Stomach (tissue), 9 donors: Measurements from ENCODE around the gene HCRTR2. TPM values are rescaled to one million over a fixed set of nuclear protein-coding genes. Genes with fewer than 3 reads are reported as not detected.
"Not testable (repeated sequence)": the region's sequence is repeated elsewhere in the genome, so short reads cannot be mapped to it uniquely, and the experiment has no call there.

Experiments
- DNase-seq, 2 donors: peaks; one replicate each; pipeline versions ENCODE4 v3.0.0 to v3.0.0-alpha.2; 2013 to 2019
- H3K27ac ChIP-seq, 5 donors: fragments of 200-600 bp in 4 of 5; sonication (generic) in 4 of 5; one replicate each; pipeline ENCODE4 v1.5.1; 2013 to 2019; ENCODE audit warnings: mild to moderate bottlenecking in 1 of 5, moderate library complexity in 1 of 5
- H3K27me3 ChIP-seq, 3 donors: fragments of 200-600 bp; sonication (generic); one replicate each; pipeline ENCODE4 v1.5.1; 2017 to 2019; ENCODE audit warnings: mixed run types in 1 of 3
- H3K36me3 ChIP-seq, 4 donors: fragments of 200-600 bp; sonication (generic); 1 replicate in 3 of 4; 2 replicates in 1 of 4; pipeline ENCODE4 v1.5.1; 2016 to 2019
- H3K4me1 ChIP-seq, 4 donors: fragments of 200-600 bp; sonication (generic); one replicate each; pipeline ENCODE4 v1.5.1; 2016 to 2019
- H3K4me3 ChIP-seq, 4 donors: fragments of 200-600 bp; sonication (generic) in 3 of 4; one replicate each; pipeline ENCODE4 v1.5.1; 2016 to 2019; ENCODE audit warnings: mild to moderate bottlenecking in 1 of 4
- H3K9me3 ChIP-seq, 4 donors: fragments of 200-600 bp; sonication (generic); one replicate each; pipeline ENCODE4 v1.5.1; 2016 to 2019
- EP300 ChIP-seq: sonication (generic); formaldehyde crosslinking; IDR thresholded peaks from one replicate; pipeline ENCODE4 v1.6.1; 2017; ENCODE audit warnings: antibody characterized with exemption
- POLR2A ChIP-seq, 4 donors: fragments of 450-650 bp; IDR thresholded peaks; one replicate each; pipeline ENCODE4 v1.6.1; 2016; ENCODE audit warnings: antibody characterized with exemption in 4 of 4, control low read depth in 2 of 4, mild to moderate bottlenecking in 1 of 4, moderate library complexity in 1 of 4
- POLR2AphosphoS5 ChIP-seq, 3 donors: sonication (generic); formaldehyde crosslinking; IDR thresholded peaks; one replicate each; pipeline ENCODE4 v1.6.1; 2016; ENCODE audit warnings: antibody characterized with exemption in 3 of 3
- WGBS, 5 donors: extraction: QIAGEN DNeasy Blood & Tissue Kit in 3 of 5; methylation state at CpG; one replicate each; pipeline versions ENCODE4 v1.1.5 to v1.1.7; 2013 to 2018; 5-methylcytosine and 5-hydroxymethylcytosine counted together
- intact Hi-C: fragments of 100-400 bp; cut with DNase I; formaldehyde crosslinking; loops from one replicate; pipeline ENCODE4 v1.15.1; 2023; ENCODE audit warnings: low total_unique reads
- polyA plus RNA-seq, 3 donors: library from polyadenylated mRNA; stranded (reverse); fragments of 200-250 nt; gene quantifications; one replicate each; pipeline ENCODE4 v1.2.3, GENCODE V29; 2013
- total RNA-seq, 5 donors: library from RNA; depleted of rRNA; stranded (reverse); fragments of >200 nt; gene quantifications; one replicate each; pipeline versions ENCODE4 v1.1.0 to v1.2.3, GENCODE V29; 2014 to 2016
- TF ChIP-seq, protein P1 (sequence below), 7 experiments: fragments of 450-650 bp in 4 of 7; fragments of 200-600 bp in 3 of 7; sonication (generic) in 3 of 7; IDR thresholded peaks; one replicate each; pipeline ENCODE4 v1.5.1; 2016 to 2019; ENCODE audit warnings: antibody characterized with exemption in 7 of 7, control low read depth in 2 of 7, mild to moderate bottlenecking in 1 of 7
- donor health status: healthy with polysubstance abuse.
- donor health status: Bipolar disorder and iron deficiency.
- donor health status: healthy.

The HCRTR2 gene
- total and polyA plus RNA-seq, 8 donors: not detected

DNA sequence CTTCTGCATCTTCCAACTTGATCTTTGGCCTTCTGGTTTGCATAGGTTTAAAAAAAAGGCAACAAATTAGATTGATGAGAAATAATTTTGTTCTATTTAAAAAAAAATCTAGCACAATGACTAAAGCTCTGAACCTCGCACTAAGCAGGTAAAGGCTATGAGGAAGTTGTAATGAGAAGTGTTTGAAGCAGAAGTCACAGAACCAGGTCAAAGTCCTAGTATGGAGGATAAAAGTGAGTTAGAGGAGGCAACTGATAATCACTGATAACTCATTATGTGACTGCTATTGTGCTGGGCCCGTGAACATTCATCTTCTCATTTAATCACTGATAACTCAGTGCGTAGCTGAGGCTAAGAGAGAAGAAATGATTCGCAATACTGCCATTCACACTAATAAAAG lies 106.9 kb downstream of the HCRTR2 start:
- no peak overlapping the region for H3K27ac ChIP-seq
- WGBS, 5 donors: 38 to 69% (median 47%) methylated on average over 4 of the region's 4 CpGs
- intact Hi-C loops: no loop called here
- no peaks in the 10 kb centered on the region for H3K9me3 ChIP-seq
- H3K4me1 ChIP-seq: peaks cover 0 to 9% (median 0%) of the 10 kb centered on the region in 4 donors
- peak in 1 of 2 donors; percentile 11 for DNase-seq
- no peak overlapping the region for H3K4me3 ChIP-seq
- TF ChIP-seq POLR2AphosphoS5 (IDR thresholded peaks at IDR 0.05): peak in 1 of 3 donors; percentile 5
- TF ChIP-seq EP300: no peak
- TF ChIP-seq POLR2A (IDR thresholded peaks at IDR 0.05): no peak
- TF ChIP-seq, protein P1, sequence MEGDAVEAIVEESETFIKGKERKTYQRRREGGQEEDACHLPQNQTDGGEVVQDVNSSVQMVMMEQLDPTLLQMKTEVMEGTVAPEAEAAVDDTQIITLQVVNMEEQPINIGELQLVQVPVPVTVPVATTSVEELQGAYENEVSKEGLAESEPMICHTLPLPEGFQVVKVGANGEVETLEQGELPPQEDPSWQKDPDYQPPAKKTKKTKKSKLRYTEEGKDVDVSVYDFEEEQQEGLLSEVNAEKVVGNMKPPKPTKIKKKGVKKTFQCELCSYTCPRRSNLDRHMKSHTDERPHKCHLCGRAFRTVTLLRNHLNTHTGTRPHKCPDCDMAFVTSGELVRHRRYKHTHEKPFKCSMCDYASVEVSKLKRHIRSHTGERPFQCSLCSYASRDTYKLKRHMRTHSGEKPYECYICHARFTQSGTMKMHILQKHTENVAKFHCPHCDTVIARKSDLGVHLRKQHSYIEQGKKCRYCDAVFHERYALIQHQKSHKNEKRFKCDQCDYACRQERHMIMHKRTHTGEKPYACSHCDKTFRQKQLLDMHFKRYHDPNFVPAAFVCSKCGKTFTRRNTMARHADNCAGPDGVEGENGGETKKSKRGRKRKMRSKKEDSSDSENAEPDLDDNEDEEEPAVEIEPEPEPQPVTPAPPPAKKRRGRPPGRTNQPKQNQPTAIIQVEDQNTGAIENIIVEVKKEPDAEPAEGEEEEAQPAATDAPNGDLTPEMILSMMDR (IDR thresholded peaks at IDR 0.05): no peak
- no peaks in the 10 kb centered on the region for H3K27me3 ChIP-seq
- H3K36me3 ChIP-seq: no peaks in the 10 kb centered on the region

DNA sequence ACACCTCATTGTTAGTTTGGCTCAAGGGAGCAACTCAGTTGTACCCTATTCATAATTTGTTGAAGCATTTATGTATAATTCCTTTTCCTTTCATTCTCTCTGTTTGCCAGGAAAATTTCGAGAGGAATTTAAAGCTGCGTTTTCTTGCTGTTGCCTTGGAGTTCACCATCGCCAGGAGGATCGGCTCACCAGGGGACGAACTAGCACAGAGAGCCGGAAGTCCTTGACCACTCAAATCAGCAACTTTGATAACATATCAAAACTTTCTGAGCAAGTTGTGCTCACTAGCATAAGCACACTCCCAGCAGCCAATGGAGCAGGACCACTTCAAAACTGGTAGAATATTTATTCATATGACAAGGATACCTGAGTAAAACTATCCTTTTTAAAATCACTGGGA lies 107.8 kb downstream of the HCRTR2 start:
- TF ChIP-seq, protein P1 (IDR thresholded peaks at IDR 0.05): no peak
- TF ChIP-seq EP300 (no peak), POLR2A (IDR thresholded peaks at IDR 0.05) (no peak), POLR2AphosphoS5 (IDR thresholded peaks at IDR 0.05) (no peak)
- Histone ChIP-seq H3K4me1 (peaks cover 0 to 3% (median 0%) of the 10 kb centered on the region in 4 donors), H3K27ac (no peak overlapping the region), H3K27me3 (no peaks in the 10 kb centered on the region), H3K36me3 (no peaks in the 10 kb centered on the region), H3K4me3 (no peak overlapping the region), H3K9me3 (no peaks in the 10 kb centered on the region)
- intact Hi-C loops: no loop called here
- 27 to 56% (median 44%) methylated on average over 6 of the region's 6 CpGs for WGBS, 5 donors
- DNase-seq: no peak

DNA sequence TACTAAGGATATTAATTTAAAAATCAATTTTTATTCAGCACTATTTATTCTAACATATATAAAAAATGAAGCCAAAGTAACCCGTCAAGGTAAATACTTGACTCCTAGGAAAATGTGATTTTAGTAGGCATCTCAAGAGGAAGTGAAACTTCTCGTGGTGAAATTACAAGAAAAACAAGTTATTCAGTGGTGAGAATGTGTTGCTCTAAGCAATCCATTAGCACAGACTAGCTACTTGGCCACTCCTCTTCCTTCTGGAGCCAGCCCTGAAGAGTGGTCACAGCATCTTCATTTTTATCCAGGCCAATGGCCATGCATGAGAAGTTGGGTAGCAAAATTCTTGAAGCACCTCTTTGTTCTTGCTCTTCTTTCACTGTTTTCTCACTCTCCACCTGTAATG lies 112.5 kb downstream of the HCRTR2 start:
- no peak overlapping the region for H3K27ac ChIP-seq
- no peaks in the 10 kb centered on the region for H3K4me1 ChIP-seq
- H3K4me3 ChIP-seq: no peak overlapping the region
- TF ChIP-seq POLR2A (IDR thresholded peaks at IDR 0.05): no peak
- no peaks in the 10 kb centered on the region for H3K9me3 ChIP-seq
- no peaks in the 10 kb centered on the region for H3K27me3 ChIP-seq
- intact Hi-C loops: no loop called here
- DNase-seq: no peak
- no peaks in the 10 kb centered on the region for H3K36me3 ChIP-seq
- WGBS, 5 donors: 59 to 67% (median 63%) methylated on average over 2 of the region's 2 CpGs

DNA sequence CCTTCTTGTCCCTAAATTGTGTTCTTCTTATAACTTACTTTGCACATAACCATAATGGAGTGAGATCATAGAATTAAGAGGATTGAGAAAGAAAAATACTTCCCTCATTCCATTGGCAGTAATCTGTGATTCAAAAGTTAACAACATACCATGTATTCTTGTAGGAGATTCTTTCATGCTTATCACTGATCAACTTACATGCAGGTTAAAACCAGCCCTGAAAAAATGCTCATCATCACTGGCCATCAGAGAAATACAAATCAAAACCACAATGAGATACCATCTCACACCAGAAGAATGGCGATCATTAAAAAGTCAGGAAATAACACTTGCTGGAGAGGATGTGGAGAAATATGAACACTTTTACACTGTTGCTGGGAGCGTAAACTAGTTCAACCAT lies 116.4 kb downstream of the HCRTR2 start:
- intact Hi-C loops: no loop called here
- DNase-seq: no peak
- no peaks in the 10 kb centered on the region for H3K36me3 ChIP-seq
- H3K27me3 ChIP-seq: no peaks in the 10 kb centered on the region
- no peak overlapping the region for H3K4me3 ChIP-seq
- TF ChIP-seq POLR2A (IDR thresholded peaks at IDR 0.05) (no peak), EP300 (no peak), POLR2AphosphoS5 (IDR thresholded peaks at IDR 0.05) (no peak)
- TF ChIP-seq, protein P1 (IDR thresholded peaks at IDR 0.05): no peak
- H3K27ac ChIP-seq: no peak overlapping the region
- WGBS, 5 donors: 81 to 93% (median 88%) methylated on average over 2 of the region's 2 CpGs
- H3K9me3 ChIP-seq: no peaks in the 10 kb centered on the region
- no peaks in the 10 kb centered on the region for H3K4me1 ChIP-seq

DNA sequence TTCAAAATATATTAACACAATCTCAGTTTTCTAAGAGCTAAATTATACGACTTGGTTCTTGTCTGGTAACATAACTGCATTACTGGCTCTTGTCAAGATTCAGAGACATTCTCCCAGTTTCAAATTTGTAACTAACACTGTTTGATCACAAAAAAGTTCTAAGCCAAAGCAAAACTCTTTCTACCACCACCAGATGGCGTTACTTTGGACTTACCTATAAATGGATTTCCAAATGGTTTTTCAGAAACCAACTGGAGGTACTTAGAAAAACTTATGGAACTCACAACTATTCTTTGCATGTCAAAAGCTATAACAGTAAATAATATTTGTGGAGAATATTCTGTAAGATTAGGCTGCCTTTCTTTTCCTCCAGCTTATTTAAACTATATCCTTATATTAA lies 118.8 kb downstream of the HCRTR2 start:
- peaks cover 0 to 7% (median 5%) of the 10 kb centered on the region in 4 donors for H3K9me3 ChIP-seq
- H3K36me3 ChIP-seq: no peaks in the 10 kb centered on the region
- H3K4me1 ChIP-seq: no peaks in the 10 kb centered on the region
- no peak overlapping the region for H3K4me3 ChIP-seq
- no peak for DNase-seq
- WGBS, 5 donors: 46 to 58% (median 53%) methylated on average over 2 of the region's 2 CpGs
- no peak overlapping the region for H3K27ac ChIP-seq
- no peak for TF ChIP-seq EP300
- no peak for TF ChIP-seq POLR2AphosphoS5 (IDR thresholded peaks at IDR 0.05)
- TF ChIP-seq POLR2A (IDR thresholded peaks at IDR 0.05): no peak
- TF ChIP-seq, protein P1 (IDR thresholded peaks at IDR 0.05): no peak
- intact Hi-C loops: no loop called here
- H3K27me3 ChIP-seq: no peaks in the 10 kb centered on the region

DNA sequence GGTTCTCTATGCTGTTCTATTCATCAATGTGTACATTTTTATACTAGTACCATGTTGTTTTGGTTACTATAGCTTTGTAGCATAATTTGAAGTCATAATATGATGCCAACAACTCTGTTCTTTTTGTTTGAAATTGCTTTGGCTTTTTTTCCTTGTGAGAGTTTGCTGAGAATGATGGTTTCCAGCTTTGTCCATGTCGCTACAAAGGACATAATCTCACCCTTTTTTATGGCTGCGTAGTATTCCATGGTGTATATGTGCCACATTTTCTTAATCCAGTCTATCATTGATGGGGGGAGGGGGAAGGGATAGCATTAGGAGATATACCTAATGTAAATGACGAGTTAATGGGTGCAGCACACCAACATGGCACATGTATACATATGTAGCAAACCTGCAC lies 122.9 kb downstream of the HCRTR2 start:
- H3K36me3 ChIP-seq, H3K4me1 ChIP-seq, intact Hi-C loops, DNase-seq, H3K9me3 ChIP-seq, H3K27me3 ChIP-seq, H3K4me3 ChIP-seq, H3K27ac ChIP-seq: not testable (repeated sequence)
- WGBS, 5 donors: 82 to 94% (median 94%) methylated on average over 3 of the region's 3 CpGs
